NCI-H187 (cell line): ENCODE measurements around the gene SH3RF3.

Source experiments
- DNase-seq, 2 experiments: peaks; one replicate each; lab custom pipeline; 2025; lab: John Stamatoyannopoulos, UW

SH3RF3 gene

DNA sequence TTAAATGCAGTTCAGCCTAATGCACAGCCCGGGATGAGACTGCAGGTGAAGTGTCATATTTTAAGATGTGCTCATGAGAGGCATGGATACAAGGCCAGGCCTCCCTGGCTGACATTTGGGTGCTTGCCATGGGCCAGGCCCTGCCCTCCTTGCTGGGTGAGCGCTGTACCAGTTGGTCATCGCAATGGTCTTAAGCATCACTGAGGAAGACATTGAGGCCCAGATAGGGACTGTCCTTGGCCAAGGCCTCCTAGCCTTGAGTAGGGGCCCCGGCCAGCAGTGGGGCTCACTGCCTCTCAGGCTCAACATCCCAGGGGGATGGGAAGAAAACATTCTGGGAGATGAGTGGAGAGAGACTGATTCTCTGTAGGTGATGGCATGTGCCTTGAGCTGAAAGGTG is 184.3 kb downstream of the SH3RF3 start:
- DNase-seq, result no peak

DNA sequence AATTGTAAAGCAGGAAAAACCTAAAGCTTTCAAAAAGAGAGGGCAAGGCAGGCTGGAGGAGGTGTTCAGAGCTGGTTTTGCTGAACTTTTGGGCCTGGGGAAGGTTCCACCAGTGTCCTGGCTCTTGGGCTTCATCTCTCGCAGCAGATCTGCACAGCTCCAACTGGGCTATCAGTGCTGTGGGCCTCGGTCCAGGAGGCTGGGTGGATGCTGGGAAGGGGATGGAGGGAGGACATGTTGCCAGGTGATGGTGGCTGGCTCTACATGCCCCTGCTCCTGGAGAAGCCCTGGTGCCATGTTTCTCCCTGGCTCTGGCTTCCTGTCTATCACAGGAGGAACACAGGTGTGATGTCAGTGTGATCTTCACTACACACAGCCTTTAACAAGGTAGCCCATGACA is 187.1 kb downstream of the SH3RF3 start:
- DNase-seq, result no peak

DNA sequence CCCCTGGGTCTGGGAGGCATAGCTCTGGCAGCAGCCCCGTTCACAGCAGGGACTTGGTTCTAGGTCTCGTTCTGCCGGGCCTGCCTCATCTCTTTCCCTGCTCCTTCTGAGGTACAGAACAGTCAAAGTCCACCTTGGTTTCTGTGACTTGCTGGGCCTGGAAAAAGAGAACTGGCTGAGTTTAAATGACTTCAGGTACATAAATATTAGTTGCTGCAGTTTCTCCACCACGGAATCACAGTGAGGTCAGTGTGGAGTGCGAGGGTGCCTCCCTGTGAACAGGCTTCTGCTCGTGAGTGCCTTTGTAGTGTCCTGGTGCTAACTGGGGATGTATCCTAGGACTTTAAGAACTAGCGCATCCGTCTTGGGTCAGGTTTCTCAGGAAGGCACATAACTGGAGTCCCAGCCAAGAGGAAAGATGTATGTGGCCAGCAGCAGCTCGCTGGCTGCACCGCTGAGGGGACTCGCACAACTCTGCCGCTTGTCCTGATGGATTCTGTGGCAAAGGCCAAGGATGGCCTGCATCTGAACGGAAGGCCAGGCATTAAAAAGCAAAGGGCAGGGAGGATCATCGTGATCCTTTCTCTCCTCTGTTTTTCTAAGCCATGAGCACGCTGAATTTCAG is 188.6 kb downstream of the SH3RF3 start:
- no peak for DNase-seq

DNA sequence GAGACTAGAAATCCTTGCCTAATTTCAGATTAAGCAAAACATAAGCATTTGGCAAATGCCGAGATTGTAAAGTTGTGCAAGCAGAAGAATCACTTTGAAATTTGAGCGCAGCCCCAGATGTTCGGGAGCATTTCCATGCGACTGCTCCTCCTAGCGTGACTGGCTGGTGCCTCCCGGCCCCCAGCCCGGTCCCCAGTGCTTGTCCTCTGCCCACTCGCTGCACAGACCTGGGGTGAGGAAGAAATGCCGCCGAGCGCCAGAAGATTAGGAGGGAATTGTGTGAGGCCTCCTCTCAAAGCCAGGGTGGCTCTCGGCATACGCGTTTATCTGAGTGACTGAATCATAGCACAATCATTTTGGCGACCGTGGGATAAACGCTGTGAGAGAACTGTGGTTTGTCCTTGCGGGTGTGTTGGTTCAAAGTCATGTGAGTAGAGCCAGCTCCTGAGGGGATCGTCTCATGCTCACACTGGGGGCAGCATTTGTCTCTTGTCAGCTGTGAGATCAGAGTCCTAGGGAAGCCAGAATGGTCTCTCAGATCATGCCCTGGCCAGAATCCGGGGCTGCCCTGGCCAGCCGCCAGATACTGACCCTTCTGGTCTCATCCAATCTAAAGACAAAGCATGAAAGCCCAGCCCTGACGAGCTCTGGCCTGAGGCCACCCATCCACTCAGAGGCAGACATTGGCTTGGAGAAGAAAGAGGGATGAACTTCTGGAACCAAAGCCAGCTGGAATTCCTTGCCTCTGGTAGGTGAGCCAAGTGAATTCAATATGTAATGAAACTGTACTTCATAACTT is 189.3 kb downstream of the SH3RF3 start:
- DNase-seq, result no peak

DNA sequence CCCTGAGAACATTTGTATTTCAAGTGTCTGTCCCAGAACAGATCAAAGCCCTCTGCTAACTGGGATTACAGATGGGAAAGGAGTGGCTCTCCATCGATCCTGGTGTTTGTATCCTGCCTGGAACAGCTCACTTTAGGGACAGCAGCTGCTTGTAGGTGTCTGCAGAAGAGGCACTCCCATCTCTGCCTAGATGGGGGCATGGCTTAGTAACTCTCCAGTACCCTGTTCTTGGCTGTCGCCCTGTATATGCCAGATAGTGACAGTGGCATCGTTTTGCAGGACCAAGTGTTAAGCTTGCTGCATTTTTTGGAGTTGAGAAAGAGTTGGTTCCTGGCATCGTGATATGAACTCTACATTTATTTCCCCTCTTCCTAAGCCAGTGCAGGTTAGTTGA is 189.9 kb downstream of the SH3RF3 start:
- no peak for DNase-seq

DNA sequence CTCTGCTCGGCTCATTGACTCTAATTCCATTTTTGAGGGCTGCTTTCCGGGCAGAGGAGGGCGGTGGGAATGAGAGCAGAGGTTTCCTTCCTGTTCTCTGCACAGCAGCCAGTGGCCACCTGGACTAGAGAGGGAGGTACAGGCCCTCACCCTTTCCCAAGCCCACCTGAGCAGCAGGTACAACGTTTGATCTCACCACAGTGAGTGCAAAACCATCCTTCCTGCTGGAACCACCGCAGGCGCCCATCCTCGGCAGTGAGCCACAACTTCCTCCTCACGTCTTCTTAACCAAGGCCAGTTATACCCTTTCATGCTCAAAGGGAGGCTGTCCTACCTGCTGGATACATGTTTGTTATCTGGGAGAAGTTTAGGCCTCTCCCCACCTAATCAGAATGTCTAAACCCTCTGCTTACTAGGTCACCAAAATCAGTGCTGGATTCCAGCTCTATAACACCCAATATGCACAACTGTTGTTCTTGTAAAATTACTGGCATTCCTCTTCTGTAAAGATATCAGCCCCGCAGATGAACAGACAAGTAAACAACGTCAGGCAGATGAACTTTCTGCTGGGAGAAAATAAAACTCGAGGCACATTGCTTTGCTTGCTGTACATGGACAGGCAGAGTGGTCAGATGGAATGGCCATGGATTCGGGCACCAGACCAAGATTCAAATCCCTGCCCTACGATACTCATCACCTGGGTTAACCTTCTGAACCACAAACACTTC is 191.4 kb downstream of the SH3RF3 start:
- DNase-seq, result no peak

DNA sequence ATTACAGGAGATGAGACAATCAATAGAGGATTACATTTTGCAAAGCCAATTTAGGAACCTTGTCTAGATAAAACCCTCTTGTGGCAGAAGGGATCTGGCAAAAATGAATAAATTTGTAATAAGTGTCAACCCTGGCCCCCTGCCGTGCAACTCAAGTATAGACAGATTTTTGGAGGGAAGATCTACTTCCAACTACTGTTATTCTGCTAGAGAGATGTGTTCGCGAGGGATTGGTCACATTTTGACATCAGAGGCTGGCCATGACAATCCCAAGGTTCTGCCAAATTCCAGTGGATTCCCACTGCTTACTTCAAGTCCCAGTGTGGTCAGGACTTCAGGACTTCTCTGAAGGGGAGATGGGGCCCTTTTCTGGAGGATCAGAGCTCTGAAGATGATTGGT is 192.6 kb downstream of the SH3RF3 start:
- no peak for DNase-seq

DNA sequence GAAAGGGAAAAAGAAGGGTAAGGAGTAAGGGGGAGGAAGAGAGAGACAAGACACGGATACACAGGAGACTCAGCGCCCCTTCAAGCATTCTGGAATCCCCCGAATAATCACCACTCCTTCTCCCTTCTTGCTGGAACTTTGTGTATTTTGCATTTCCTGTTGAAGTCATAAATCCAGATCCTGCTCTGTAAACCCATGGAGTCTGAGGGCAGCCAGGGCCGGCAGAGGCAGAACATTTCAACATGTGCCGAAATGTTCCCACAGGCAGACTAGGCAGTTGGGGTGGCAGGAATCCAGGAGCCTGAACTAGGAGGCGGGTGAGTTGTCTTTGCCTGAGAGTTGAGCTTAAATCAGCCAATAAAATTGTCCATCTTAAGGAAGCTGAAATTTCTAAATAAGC is 193.1 kb downstream of the SH3RF3 start:
- DNase-seq, result no peak

DNA sequence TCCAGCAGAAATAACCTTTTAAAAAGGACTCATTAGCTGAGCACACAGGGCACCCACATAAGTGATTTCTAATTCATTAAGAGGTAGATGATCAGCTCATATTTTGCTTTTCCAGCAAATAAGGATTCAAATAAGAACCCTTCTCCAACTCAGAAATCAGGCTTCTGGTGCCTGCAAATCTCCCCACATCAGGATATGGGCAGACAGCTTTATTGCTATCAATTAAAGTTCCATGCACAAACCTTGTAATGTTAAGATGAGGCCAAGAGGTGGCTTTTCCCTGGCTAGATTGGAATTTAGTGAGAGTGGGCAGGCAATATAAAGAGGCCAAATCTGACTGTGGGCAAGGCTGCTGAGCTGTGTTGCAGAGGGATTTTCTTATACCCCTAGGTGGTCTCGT is 193.6 kb downstream of the SH3RF3 start:
- no peak for DNase-seq

DNA sequence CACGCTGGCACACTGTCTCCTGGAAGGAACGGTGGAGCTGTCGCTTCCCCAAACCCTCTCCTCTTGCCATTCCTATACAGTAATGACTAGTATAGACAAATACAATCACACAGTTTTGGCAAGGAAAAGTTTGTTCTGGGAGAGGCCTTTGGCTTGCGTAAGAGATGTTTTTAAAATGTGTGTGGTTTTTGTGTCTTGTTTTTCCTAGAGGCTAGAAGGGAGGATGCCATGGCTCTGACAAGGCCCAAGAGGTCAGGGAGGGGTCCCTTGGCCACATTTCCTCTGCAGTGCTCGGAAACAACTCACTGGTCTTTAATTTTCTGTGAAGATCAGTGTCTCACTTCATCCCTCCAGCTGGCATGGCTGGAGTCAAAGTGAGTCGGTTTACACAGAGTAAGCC is 195.9 kb downstream of the SH3RF3 start:
- no peak for DNase-seq

DNA sequence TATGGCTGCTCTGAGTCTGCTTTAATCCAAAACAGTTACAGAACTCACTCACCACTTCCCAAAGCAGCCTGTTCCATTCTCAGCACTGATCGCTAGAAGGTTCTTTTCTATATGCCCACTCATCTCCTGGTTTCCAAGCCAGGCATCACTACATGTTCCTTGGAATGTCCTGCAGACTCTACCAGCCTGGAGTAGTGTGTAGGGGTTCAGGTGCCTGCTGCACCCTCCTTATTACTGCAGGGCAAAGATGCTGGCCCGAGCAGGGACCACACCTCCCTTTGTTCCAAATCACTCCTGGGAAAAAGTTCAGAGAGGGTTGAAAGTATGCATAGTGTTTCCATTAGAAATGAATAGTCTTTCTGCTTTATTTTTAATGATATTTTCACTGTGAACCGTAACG is 196.6 kb downstream of the SH3RF3 start:
- DNase-seq, result no peak

DNA sequence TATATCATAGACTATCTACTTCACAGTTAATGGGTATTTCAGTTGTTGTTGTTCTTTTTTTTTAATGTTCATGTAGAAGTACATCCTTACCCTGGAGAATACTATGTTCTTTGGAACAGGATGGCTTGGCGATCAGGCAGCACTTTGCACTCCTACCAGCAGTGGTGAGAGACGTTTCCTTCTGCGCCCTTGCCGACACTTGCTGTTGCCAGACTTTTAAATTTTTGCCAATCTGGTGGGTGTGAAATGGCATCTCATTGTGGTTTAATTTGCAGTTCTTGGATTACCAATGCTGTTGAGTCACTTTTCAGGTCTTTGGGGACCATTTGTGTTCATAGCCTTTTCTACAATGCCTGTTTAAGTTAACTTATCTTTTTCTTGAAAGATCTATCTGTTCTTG is 197.3 kb downstream of the SH3RF3 start:
- no peak for DNase-seq

DNA sequence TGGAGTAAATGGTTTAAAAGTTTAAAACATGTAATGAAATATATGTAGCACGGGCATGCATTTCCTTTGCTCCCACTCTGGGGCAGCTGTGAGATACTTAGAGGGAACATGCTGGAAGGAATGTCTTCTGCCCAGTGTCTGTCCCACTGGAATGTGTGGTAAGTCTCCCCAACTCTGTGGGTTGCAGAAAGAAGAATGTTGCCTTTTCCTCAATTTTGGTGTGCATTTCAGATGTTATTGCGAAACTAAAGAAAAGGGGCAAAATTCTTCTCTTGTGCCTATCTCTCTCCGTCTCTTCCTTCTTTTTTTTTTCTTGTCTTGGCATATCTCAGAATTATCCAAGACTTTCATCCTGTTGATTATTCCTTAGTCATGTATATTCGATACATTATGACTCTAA is 201.1 kb downstream of the SH3RF3 start:
- no peak for DNase-seq

DNA sequence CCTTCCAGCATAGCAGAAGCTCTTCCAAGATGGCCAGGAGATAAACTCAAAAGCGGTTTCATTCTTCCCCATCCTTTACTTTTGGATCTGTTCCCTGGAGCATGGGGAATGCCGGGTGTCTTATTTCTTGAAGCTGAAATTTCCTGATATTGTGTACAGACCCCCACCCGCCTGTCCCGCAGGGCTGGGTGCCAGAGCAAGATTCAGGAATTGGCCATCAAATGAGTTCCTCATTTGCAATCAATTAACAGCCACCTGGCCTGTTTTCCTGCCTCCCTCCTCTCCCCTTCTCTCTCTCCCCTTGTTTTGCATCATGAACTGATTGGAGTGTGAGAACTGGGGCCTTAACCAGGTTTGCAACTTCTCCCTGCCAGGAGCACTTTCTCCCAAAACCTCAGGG is 202.1 kb downstream of the SH3RF3 start:
- DNase-seq, result no peak

DNA sequence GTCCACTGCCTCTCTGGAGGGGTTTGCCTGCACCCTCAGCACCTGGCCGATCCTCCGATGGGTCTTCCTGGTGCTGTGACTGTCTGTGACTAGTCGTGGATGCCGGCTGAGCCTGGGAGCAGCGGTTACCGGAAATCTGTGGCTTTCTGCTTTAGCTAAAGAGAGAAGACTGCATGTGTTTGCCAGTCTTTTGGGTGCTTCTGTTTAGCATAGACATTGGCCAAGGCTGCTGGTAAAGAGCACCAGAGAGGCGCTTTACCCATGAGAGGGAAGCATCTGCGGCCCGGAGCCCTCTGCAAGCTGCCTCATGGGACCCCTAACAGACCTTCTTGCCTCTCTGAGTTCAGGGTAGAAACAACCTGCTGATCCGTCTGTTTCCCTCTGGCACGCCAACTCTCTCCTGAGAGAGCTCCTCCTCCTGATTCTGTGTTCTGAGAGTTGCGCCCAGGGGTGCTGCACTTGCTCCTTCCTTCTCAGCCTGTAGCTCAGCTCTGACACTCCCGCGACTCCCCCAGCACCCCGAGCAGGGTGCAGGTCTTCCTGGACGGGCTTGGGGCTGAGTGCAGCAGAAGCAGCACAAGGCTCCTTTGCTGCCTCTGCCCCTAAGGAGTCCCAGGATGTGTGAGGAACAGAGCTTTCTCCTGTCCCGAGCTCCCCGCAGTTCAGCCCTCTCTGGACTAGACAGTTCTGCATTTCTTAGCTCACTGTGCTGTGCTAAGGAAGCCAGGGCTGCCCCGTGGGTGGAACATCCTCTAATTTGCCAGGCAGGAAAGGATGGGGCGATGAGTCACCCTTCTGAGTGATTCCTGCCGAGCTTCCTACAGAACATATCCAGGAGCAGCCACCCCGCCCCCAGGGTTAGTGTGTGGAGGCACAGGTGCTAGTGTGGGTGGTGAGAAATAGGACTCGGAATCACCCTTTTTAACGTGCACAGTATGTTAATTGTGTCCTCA is 203.2 kb downstream of the SH3RF3 start:
- no peak for DNase-seq

DNA sequence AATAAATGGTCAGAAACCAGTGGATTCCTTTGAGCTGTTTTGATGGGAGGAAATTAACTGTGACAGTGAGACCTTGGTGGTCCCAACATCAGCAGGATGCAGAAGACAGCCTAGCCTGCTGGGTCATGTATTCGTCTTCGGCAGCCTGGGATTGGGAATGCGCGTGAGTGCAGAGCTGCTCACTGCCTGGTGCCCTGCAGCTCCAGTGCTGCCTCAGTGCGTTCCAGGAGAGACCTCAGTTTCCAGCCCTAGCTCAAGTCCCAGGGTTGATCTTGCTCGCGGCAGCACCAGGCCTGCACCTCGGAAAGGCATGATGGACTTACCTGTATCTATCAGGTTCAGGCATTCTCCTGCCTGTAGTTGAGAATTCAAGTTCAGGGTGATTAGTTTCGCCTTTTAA is 203.9 kb downstream of the SH3RF3 start:
- DNase-seq, result no peak

DNA sequence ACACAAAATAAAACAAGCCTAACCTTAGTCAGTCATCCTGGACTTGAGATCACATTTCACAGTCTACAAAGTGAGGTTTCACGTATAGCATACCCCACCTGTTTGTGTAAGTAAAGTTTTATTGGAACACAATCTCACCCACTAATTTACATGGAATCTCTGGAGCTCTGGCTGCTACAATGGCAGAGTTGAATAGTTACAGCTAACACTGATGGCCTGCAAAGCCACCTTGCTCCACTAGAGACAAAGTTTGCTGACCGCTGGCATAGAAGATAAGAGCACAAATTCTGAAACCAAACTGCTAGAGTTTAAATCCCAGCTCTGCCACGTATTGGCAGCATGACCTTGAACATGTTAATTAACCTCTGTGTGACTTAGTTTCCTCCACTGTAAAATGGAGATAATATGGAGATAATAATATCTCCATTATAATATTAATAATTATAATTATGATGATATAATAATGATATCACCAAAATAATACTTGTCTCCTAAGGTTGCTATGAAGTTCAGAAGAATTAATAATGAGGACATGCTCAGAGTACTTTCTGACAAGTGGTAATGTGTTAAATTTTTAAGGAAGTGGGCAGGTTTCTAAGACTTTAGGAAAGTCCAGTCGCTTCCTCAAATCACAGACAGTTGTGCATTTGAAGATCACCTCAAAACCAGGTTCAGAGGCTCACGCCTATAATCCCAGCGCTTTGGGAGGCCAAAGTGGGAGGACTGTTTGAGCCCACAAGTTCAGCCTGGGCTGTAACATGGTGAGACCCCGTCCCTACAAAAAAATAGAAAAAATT is 204.6 kb downstream of the SH3RF3 start:
- DNase-seq, result no peak

DNA sequence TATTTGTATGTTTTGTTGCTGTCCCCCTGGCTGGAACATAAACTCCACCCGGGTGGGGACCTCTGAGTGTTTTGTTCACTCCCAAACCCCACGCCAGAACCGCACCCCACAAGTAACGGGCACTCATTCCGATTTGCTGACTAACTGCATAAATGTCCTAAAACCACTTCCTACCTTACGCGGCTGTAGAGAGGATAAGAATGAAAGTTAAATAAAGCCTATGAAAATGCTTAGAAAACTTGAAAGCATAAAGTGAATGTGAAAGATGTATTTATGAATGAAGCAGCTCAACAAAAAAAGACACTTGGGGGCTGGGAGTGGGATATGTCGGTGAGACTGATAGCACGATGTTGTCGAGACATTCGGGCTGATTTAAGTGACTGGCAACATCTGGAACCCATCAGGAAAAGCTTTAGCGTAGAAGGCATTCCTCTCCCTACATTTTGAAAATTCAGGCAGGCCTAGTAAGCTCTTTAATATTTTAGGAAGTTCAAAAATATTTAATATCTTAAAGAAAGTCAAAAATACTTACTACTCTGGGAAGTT is 206.7 kb downstream of the SH3RF3 start:
- DNase-seq, result no peak

DNA sequence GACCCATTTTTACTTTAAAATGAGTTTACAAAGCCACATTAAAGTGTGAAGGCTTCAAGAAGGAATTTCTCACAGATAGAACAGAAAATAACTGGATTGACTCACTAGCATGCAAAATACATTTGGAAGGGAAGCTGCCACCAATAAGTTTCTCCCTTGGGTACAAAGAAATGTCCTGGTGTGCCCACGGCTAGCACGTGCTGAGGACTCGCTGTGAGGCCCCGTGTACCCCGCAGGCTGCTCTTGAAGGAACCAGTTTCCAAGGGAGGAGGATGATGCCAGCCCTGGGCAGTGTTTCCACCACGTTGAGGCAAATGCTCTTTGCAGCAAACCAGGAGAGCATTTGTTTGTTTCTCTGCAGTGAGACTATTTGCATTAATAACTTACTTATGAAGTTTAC is 207.3 kb downstream of the SH3RF3 start:
- DNase-seq, result no peak

DNA sequence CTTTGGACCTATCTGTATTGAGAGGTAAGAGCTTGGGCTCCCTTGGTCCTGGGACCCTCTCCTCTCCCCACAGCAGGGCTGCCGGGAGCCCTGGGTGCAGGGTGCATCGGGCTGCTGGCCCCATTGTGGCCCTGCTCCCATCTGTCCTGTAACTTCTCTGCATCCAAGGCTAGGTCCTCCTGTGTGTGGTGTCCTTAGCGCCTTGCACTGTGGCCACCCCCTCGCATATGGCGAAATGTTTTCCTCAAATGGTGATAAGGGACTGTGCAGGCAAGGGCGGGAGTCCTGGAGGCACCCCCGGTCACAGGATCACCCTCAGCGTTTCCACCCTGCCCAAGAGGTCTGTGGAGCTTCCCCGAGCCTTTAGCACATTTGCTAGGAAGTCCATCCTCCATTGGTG is 208.2 kb downstream of the SH3RF3 start:
- DNase-seq, result no peak

DNA sequence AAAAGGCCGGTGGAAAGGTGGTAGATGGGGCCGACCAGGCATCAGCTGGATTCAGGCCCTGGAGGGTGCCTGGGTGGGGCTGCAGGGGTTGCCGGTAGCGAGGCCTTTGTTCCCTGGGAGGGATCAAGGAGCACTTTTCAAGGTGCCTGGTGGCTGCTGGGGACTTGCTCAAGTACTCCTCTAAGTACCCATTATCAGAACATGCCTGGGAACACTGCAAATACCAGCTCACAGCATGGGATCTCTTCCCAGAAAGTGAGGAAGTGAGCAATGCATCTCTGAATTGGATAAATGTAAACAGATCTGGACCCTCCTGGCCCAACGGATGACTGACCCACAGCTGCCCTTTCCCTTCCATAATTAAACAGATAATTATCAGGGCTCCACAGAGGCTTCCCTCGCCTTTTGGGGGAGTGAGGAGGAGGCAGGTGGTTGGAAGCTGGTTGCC is 210.5 kb downstream of the SH3RF3 start:
- no peak for DNase-seq
